Measurements from ENCODE around the gene DTHD1.

DNA sequence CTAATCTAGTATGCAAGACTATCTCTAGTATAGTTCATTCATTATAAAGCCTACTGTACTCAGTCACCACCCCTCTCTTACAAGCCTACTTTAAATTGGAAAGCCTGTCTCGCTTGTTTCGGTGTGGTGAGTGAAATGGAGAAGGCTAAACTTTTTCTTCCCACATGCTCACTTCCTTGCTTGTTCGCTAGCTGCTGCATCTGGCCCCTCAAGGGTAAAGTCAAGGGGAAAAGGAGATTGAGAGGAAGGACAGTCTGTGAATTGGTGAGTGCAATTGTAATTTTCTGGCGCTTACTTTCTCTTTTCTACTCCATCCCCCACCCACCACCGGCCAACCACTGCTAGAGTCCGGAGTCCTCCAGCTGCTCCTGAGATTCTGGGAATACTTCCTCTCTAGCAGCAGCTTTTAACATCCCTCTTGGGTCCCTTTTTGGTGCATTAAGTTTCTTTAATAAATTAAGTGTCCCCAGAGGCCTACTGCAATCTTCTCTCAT, 25.0 kb upstream of the DTHD1 start:
- TF ChIP-seq, protein P1, sequence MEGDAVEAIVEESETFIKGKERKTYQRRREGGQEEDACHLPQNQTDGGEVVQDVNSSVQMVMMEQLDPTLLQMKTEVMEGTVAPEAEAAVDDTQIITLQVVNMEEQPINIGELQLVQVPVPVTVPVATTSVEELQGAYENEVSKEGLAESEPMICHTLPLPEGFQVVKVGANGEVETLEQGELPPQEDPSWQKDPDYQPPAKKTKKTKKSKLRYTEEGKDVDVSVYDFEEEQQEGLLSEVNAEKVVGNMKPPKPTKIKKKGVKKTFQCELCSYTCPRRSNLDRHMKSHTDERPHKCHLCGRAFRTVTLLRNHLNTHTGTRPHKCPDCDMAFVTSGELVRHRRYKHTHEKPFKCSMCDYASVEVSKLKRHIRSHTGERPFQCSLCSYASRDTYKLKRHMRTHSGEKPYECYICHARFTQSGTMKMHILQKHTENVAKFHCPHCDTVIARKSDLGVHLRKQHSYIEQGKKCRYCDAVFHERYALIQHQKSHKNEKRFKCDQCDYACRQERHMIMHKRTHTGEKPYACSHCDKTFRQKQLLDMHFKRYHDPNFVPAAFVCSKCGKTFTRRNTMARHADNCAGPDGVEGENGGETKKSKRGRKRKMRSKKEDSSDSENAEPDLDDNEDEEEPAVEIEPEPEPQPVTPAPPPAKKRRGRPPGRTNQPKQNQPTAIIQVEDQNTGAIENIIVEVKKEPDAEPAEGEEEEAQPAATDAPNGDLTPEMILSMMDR (IDR thresholded peaks at IDR 0.05; ENCODE audit: insufficient read depth, low read depth, low read length), result no peak
- TF ChIP-seq EZH2 (IDR thresholded peaks at IDR 0.05; ENCODE audit: insufficient read depth, low read length), result no peak

All from astrocyte (in vitro differentiated cells and primary cell).